ENCODE measurements around the gene MED13L. TPM values are rescaled to one million over a fixed set of nuclear protein-coding genes. Genes with fewer than 3 reads are reported as not detected.

Gene MED13L
- total and polyA plus RNA-seq, 2 experiments from 2014 or later: 11.7 to 88.7 TPM

DNA sequence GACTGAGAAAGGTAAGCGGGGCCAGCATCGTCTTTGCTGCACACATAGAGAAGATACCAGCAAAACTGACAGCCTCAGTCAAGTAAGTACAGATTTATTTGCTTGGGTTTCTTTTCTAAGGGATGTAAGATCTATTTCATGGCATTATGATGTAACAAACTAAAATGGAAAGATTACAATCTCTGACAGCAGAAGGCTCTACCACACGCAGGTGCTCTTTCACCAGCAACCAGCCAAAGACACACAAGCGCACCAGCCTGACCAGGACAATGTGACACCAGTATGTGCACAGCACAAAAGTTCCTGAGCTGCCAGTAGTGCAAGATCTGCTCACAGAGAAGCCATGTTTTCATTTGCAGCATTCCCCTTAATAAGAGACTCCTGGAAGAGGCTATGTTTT, 311.1 kb downstream of the MED13L start:
- H3K9ac ChIP-seq: no peak overlapping the region
- no peak overlapping the region for H3K4me2 ChIP-seq (ENCODE audit: unreplicated experiment)
- no peak overlapping the region for H3K4me3 ChIP-seq
- H3K27ac ChIP-seq: no peak overlapping the region
- DNase-seq: no peak
- peaks cover 8% of the 10 kb centered on the region; the same call in 1 of the 2 replicates for H3K79me2 ChIP-seq (ENCODE audit: insufficient read depth)
- 98 to 100% methylated on average over 4 of the region's 4 CpGs for WGBS, 2 experiments (ENCODE audit: low coverage in 1 of 2, low lambda C conversion rate in 2 of 2, missing lambda C conversion rate in 2 of 2)
- peaks cover 69% of the 10 kb centered on the region for H3K36me3 ChIP-seq (ENCODE audit: low read depth)
- 0 out of 2 replicates have a peak, but pooled peaks cover 6% of the 10 kb centered on the region for H4K20me1 ChIP-seq (ENCODE audit: insufficient read depth)
- no peaks in the 10 kb centered on the region for H3K9me3 ChIP-seq (ENCODE audit: low read depth)
- peaks cover 21% of the 10 kb centered on the region for H3K4me1 ChIP-seq (ENCODE audit: insufficient read depth)
- no peaks in the 10 kb centered on the region for H3K9me2 ChIP-seq (ENCODE audit: insufficient read depth)
- H3F3A ChIP-seq (ENCODE audit: insufficient read depth): peaks cover 39% of the 10 kb centered on the region
- TF ChIP-seq EZH2 (IDR thresholded peaks at IDR 0.05; ENCODE audit: insufficient read depth, poor library complexity, severe bottlenecking) (no peak), EZH2phosphoT487 (IDR thresholded peaks at IDR 0.05; ENCODE audit: insufficient read depth, low read depth) (no peak)
- in situ Hi-C loops (cut with MboI): no loop called here
- no peak overlapping the region for H2AFZ ChIP-seq
- H3K27me3 ChIP-seq (replicated peaks; ENCODE audit: insufficient read depth): no peaks in the 10 kb centered on the region

- peaks cover 21% of the 10 kb centered on the region for H3K4me1 ChIP-seq (ENCODE audit: insufficient read depth)
- H3K9me2 ChIP-seq (ENCODE audit: insufficient read depth): no peaks in the 10 kb centered on the region
- in situ Hi-C loops (cut with MboI): no loop called here
- H3K36me3 ChIP-seq (ENCODE audit: low read depth): peaks cover 67% of the 10 kb centered on the region
- H3K4me3 ChIP-seq: no peak overlapping the region
- H3K9ac ChIP-seq: no peak overlapping the region
- WGBS, 2 experiments (ENCODE audit: low coverage in 1 of 2, low lambda C conversion rate in 2 of 2, missing lambda C conversion rate in 2 of 2): 69 to 75% methylated on average over 2 of the region's 2 CpGs
- H3K9me3 ChIP-seq (ENCODE audit: low read depth): no peaks in the 10 kb centered on the region
- H3K4me2 ChIP-seq (ENCODE audit: unreplicated experiment): no peak overlapping the region
- DNase-seq: no peak
- H3K79me2 ChIP-seq (ENCODE audit: insufficient read depth): peaks cover 5% of the 10 kb centered on the region; the same call in 1 of the 2 replicates
- no peak overlapping the region for H2AFZ ChIP-seq
- H4K20me1 ChIP-seq (ENCODE audit: insufficient read depth): 0 out of 2 replicates have a peak, but pooled peaks cover 6% of the 10 kb centered on the region
- H3F3A ChIP-seq (ENCODE audit: insufficient read depth): peaks cover 40% of the 10 kb centered on the region
- H3K27ac ChIP-seq: no peak overlapping the region
- no peaks in the 10 kb centered on the region for H3K27me3 ChIP-seq (replicated peaks; ENCODE audit: insufficient read depth)
- TF ChIP-seq EZH2 (IDR thresholded peaks at IDR 0.05; ENCODE audit: insufficient read depth, poor library complexity, severe bottlenecking) (no peak), EZH2phosphoT487 (IDR thresholded peaks at IDR 0.05; ENCODE audit: insufficient read depth, low read depth) (no peak)
Measured at GRCh38 chr12:115964626-115965025, 312.9 kb downstream of the MED13L start.

- Histone ChIP-seq H3K27ac (peak overlapping the region; percentile 72; the same call in 1 of the 2 replicates), H3K79me2 (ENCODE audit: insufficient read depth) (peaks cover 5% of the 10 kb centered on the region; the same call in 1 of the 2 replicates), H4K20me1 (ENCODE audit: insufficient read depth) (0 out of 2 replicates have a peak, but pooled peaks cover 6% of the 10 kb centered on the region), H3K9me2 (ENCODE audit: insufficient read depth) (no peaks in the 10 kb centered on the region), H3K36me3 (ENCODE audit: low read depth) (peaks cover 65% of the 10 kb centered on the region), H3K4me3 (no peak overlapping the region), H3F3A (ENCODE audit: insufficient read depth) (peaks cover 40% of the 10 kb centered on the region), H3K9ac (no peak overlapping the region), H3K4me1 (ENCODE audit: insufficient read depth) (peaks cover 21% of the 10 kb centered on the region), H3K4me2 (ENCODE audit: unreplicated experiment) (no peak overlapping the region), H3K9me3 (ENCODE audit: low read depth) (no peaks in the 10 kb centered on the region), H2AFZ (no peak overlapping the region), H3K27me3 (replicated peaks; ENCODE audit: insufficient read depth) (no peaks in the 10 kb centered on the region)
- in situ Hi-C loops (cut with MboI): no loop called here
- TF ChIP-seq EZH2 (IDR thresholded peaks at IDR 0.05; ENCODE audit: insufficient read depth, poor library complexity, severe bottlenecking): no peak
- no peak for TF ChIP-seq EZH2phosphoT487 (IDR thresholded peaks at IDR 0.05; ENCODE audit: insufficient read depth, low read depth)
- no peak for DNase-seq
Measured at GRCh38 chr12:115964214-115964613, 313.3 kb downstream of the MED13L start.

DNA sequence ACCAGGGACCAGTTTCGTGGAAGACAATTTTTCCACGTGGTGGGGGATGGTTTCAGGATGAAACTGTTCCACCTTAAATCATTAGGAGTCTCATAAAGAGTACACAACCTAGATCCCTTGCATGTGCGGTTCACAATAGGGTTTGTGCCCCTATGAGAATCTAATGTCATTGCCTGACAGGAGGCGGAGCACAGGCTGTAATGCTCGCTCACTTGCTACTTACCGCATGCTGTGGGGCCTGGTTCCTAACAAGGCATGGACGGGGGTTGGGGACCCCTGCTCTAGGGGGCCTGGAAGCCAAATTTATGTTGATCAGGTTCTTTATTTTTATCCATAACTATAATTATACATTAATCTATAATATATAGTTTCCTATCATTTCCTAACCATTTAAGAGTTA, 315.3 kb downstream of the MED13L start:
- Histone ChIP-seq H2AFZ (no peak overlapping the region), H3K27me3 (replicated peaks; ENCODE audit: insufficient read depth) (no peaks in the 10 kb centered on the region), H4K20me1 (ENCODE audit: insufficient read depth) (0 out of 2 replicates have a peak, but pooled peaks cover 6% of the 10 kb centered on the region), H3K4me3 (no peak overlapping the region), H3K27ac (peak overlapping the region; percentile 72), H3K9me3 (ENCODE audit: low read depth) (no peaks in the 10 kb centered on the region), H3K9me2 (ENCODE audit: insufficient read depth) (no peaks in the 10 kb centered on the region), H3K9ac (peak overlapping the region; percentile 13; the same call in 1 of the 2 replicates), H3K36me3 (ENCODE audit: low read depth) (peaks cover 55% of the 10 kb centered on the region), H3K4me2 (ENCODE audit: unreplicated experiment) (peak overlapping the region; percentile 52), H3K4me1 (ENCODE audit: insufficient read depth) (peaks cover 21% of the 10 kb centered on the region), H3F3A (ENCODE audit: insufficient read depth) (peaks cover 40% of the 10 kb centered on the region), H3K79me2 (ENCODE audit: insufficient read depth) (peaks cover 2% of the 10 kb centered on the region; the same call in 1 of the 2 replicates)
- 86 to 88% methylated on average over 7 of the region's 7 CpGs for WGBS, 2 experiments (ENCODE audit: low coverage in 1 of 2, low lambda C conversion rate in 2 of 2, missing lambda C conversion rate in 2 of 2)
- in situ Hi-C loops (cut with MboI): no loop called here
- DNase-seq: no peak
- TF ChIP-seq EZH2 (IDR thresholded peaks at IDR 0.05; ENCODE audit: insufficient read depth, poor library complexity, severe bottlenecking) (no peak), EZH2phosphoT487 (IDR thresholded peaks at IDR 0.05; ENCODE audit: insufficient read depth, low read depth) (no peak)
